H9 (cell line): ENCODE data around the gene MAPK8IP1. TPM values are rescaled to one million over a fixed set of nuclear protein-coding genes. Genes with fewer than 3 reads are reported as not detected.
A peak's percentile ranks its signal among the peaks of the same experiment; 100 is the strongest.

Source experiments
- DNase-seq: peaks from one replicate; pipeline ENCODE4 v3.0.0-alpha.2; 2017
- H2AFZ ChIP-seq: one replicate; pipeline ENCODE4 v1.6.1; 2013; ENCODE audit warnings: mild to moderate bottlenecking, low read length, control low read depth, moderate library complexity
- H2AK5ac ChIP-seq: 2 replicates; pipeline ENCODE4 v1.6.1; 2013; ENCODE audit warnings: low read length, control low read depth, mixed read lengths; ENCODE audit not compliant: insufficient read length
- H2BK120ac ChIP-seq: one replicate; pipeline ENCODE4 v1.6.1; 2013; ENCODE audit warnings: low read depth, mild to moderate bottlenecking, low read length, control low read depth, inconsistent platforms; ENCODE audit not compliant: poor library complexity, severe bottlenecking
- H2BK12ac ChIP-seq: 2 replicates; pipeline ENCODE4 v1.6.1; 2013; ENCODE audit warnings: low read length, control low read depth, mixed read lengths, low read depth; ENCODE audit not compliant: insufficient read length
- H2BK15ac ChIP-seq: 2 replicates; pipeline ENCODE4 v1.6.1; 2013; ENCODE audit warnings: low read depth, low read length, control low read depth
- H2BK20ac ChIP-seq: one replicate; pipeline ENCODE4 v1.6.1; 2013; ENCODE audit warnings: low read depth, mild to moderate bottlenecking, low read length, control low read depth, inconsistent platforms; ENCODE audit not compliant: poor library complexity, severe bottlenecking
- H2BK5ac ChIP-seq: 2 replicates; pipeline ENCODE4 v1.6.1; 2013; ENCODE audit warnings: low read length, control low read depth, mixed read lengths; ENCODE audit not compliant: insufficient read length
- H3K14ac ChIP-seq: 2 replicates; pipeline ENCODE4 v1.6.1; 2013; ENCODE audit warnings: low read length, control low read depth; ENCODE audit not compliant: insufficient read depth
- H3K18ac ChIP-seq: 2 replicates; pipeline ENCODE4 v1.6.1; 2013; ENCODE audit warnings: low read depth, mild to moderate bottlenecking, mixed read lengths, low read length, control low read depth; ENCODE audit not compliant: insufficient read length
- H3K23ac ChIP-seq: 2 replicates; pipeline ENCODE4 v1.6.1; 2013; ENCODE audit warnings: low read length, control low read depth, mixed read lengths, low read depth; ENCODE audit not compliant: insufficient read length
- H3K23me2 ChIP-seq: 2 replicates; pipeline ENCODE4 v1.6.1; 2013; ENCODE audit warnings: low read depth, mild to moderate bottlenecking, mixed read lengths, low read length, control low read depth; ENCODE audit not compliant: insufficient read length, poor library complexity, severe bottlenecking
- H3K27ac ChIP-seq: 2 replicates; pipeline ENCODE4 v1.5.1; 2013; ENCODE audit warnings: low read length, control low read depth, mixed read lengths, low read depth; ENCODE audit not compliant: insufficient read length
- H3K27me3 ChIP-seq: 2 replicates; pipeline ENCODE4 v1.6.1; 2013; ENCODE audit warnings: low read length, control low read depth, inconsistent platforms; ENCODE audit not compliant: insufficient read depth
- H3K4ac ChIP-seq: 2 replicates; pipeline ENCODE4 v1.6.1; 2013; ENCODE audit warnings: low read depth, mild to moderate bottlenecking, control low read depth, inconsistent platforms, low read length, moderate library complexity
- H3K4me1 ChIP-seq: 2 replicates; pipeline ENCODE4 v1.6.1; 2013; ENCODE audit warnings: low read length, control low read depth, inconsistent platforms; ENCODE audit not compliant: insufficient read depth
- H3K4me2 ChIP-seq: 2 replicates; pipeline ENCODE4 v1.6.1; 2013; ENCODE audit warnings: low read length, control low read depth, mixed read lengths; ENCODE audit not compliant: insufficient read length, insufficient read depth
- H3K56ac ChIP-seq: 2 replicates; pipeline ENCODE4 v1.6.1; 2013; ENCODE audit warnings: low read depth, mild to moderate bottlenecking, mixed read lengths, low read length, control low read depth; ENCODE audit not compliant: insufficient read length
- H3K79me1 ChIP-seq: 2 replicates; pipeline ENCODE4 v1.6.1; 2013; ENCODE audit warnings: low read depth, mild to moderate bottlenecking, moderate library complexity, low read length, control low read depth, inconsistent platforms; ENCODE audit not compliant: insufficient read depth, poor library complexity, severe bottlenecking
- H3K79me2 ChIP-seq: 2 replicates; pipeline ENCODE4 v1.6.1; 2013; ENCODE audit warnings: low read length, control low read depth, inconsistent platforms; ENCODE audit not compliant: insufficient read depth
- H3K9ac ChIP-seq: 2 replicates; pipeline ENCODE4 v1.6.1; 2013; ENCODE audit warnings: low read length, control low read depth, mixed read lengths; ENCODE audit not compliant: insufficient read length; ENCODE audit errors: extremely low read depth
- H3K9me3 ChIP-seq: one replicate; pipeline ENCODE4 v1.6.1; 2013; ENCODE audit warnings: low read depth, low read length, inconsistent platforms; ENCODE audit not compliant: control insufficient read depth
- H3T11ph ChIP-seq: one replicate; pipeline ENCODE4 v1.6.1; 2013; ENCODE audit warnings: mild to moderate bottlenecking, low read length, control low read depth, inconsistent platforms
- H4K20me1 ChIP-seq: one replicate; pipeline ENCODE4 v1.6.1; 2013; ENCODE audit not compliant: control insufficient read depth, insufficient read length, insufficient read depth
- H4K5ac ChIP-seq: 2 replicates; pipeline ENCODE4 v1.6.1; 2013; ENCODE audit warnings: low read depth, mild to moderate bottlenecking, mixed read lengths, low read length, control low read depth; ENCODE audit not compliant: insufficient read length
- H4K8ac ChIP-seq: replicated peaks from 2 replicates; pipeline ENCODE4 v1.6.1; 2013; ENCODE audit warnings: low read length, control low read depth, mixed read lengths, low read depth; ENCODE audit not compliant: insufficient read length
- H4K91ac ChIP-seq: 2 replicates; pipeline ENCODE4 v1.6.1; 2013; ENCODE audit warnings: low read depth, mild to moderate bottlenecking, moderate library complexity, mixed read lengths, low read length, control low read depth; ENCODE audit not compliant: insufficient read length
- H3K27ac Mint-ChIP-seq, 3 experiments: 2 replicates in 2 of 3; 3 replicates in 1 of 3; pipeline ENCODE4 v1.8.0; 2020 to 2021; ENCODE audit warnings: mixed read lengths in 3 of 3, mild to moderate bottlenecking in 1 of 3, moderate library complexity in 1 of 3
- H3K27me3 Mint-ChIP-seq: 2 replicates; pipeline ENCODE4 v1.8.0; 2021; ENCODE audit warnings: low read depth, mild to moderate bottlenecking, moderate library complexity, mixed read lengths
- H3K36me3 Mint-ChIP-seq, 3 experiments: 2 replicates in 2 of 3; 3 replicates in 1 of 3; pipeline ENCODE4 v1.8.0; 2020 to 2021; ENCODE audit warnings: low read depth in 3 of 3, mixed read lengths in 3 of 3; ENCODE audit not compliant: insufficient read depth in 1 of 3
- H3K4me1 Mint-ChIP-seq, 2 experiments: 2 replicates each; pipeline ENCODE4 v1.8.0; 2020; ENCODE audit warnings: mixed read lengths in 2 of 2
- H3K4me3 Mint-ChIP-seq, 2 experiments: 2 replicates in 1 of 2; 3 replicates in 1 of 2; pipeline ENCODE4 v1.8.0; 2020 to 2021; ENCODE audit warnings: mild to moderate bottlenecking in 2 of 2, mixed read lengths in 2 of 2, moderate library complexity in 1 of 2
- H3K9me3 Mint-ChIP-seq, 2 experiments: 2 replicates in 1 of 2; 3 replicates in 1 of 2; pipeline ENCODE4 v1.8.0; 2020; ENCODE audit warnings: mild to moderate bottlenecking in 2 of 2, mixed read lengths in 2 of 2, moderate library complexity in 1 of 2
- WGBS: extraction: QIAGEN DNeasy Blood & Tissue Kit; methylation state at CpG from one replicate; pipeline ENCODE4 v1.1.7; 2013; ENCODE audit warnings: missing lambda C conversion rate, low lambda C conversion rate, mixed read lengths; ENCODE audit not compliant: insufficient read length; ENCODE audit errors: extremely low coverage; 5-methylcytosine and 5-hydroxymethylcytosine counted together
- total RNA-seq: library from RNA; stranded (reverse); gene quantifications from 2 replicates; pipeline ENCODE4 v1.2.1, GENCODE V29; 2021
- TF ChIP-seq, protein P1 (sequence below): fragments of 200-600 bp; sonication (generic); conservative IDR thresholded peaks from 3 replicates; pipeline ENCODE4 v1.8.0; 2021; ENCODE audit warnings: antibody characterized with exemption, mild to moderate bottlenecking

The MAPK8IP1 gene
- total RNA-seq, 1 experiment from 2014 or later, result 30.2 TPM

DNA sequence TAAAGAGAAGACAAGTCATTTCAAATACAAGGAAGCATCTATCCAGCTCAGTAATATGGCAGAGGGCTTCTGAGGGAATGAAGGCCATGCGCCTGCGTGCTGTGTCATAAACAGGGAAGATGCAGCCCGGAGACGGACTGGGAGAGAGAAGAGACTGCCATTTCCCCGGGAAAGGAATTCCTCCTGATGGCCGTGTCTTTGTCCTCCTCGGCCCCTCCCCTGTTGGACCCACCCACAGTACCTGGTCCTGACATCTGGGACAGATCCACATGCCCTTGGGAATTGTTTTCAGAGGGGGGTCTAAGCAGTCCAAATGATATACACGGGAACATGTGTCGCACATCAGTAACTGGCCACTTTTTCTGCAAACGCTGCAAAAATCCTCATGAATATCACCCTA lies 52.5 kb downstream of the MAPK8IP1 start:
- H3K79me1 ChIP-seq, result no peaks in the 10 kb centered on the region
- no peaks in the 10 kb centered on the region for H3K23me2 ChIP-seq
- no peaks in the 10 kb centered on the region for H4K20me1 ChIP-seq
- H2BK12ac ChIP-seq, result no peak overlapping the region
- no peak overlapping the region for H3K4me2 ChIP-seq
- no peak overlapping the region for H3K56ac ChIP-seq
- Mint-ChIP-seq H3K27me3 (no peaks in the 10 kb centered on the region), H3K4me3 (no peak overlapping the region), H3K27ac (peak overlapping the region in 2 of 3 experiments; percentile 60 to 77; a peak in 1 of 7 replicates), H3K9me3 (no peaks in the 10 kb centered on the region), H3K4me1 (peaks cover 10 to 20% of the 10 kb centered on the region in 2 experiments), H3K36me3 (peaks cover 0 to 26% (median 25%) of the 10 kb centered on the region in 3 experiments; a peak in 6 of 7 replicates)
- H2BK5ac ChIP-seq, result no peak overlapping the region
- DNase-seq, result peak; percentile 40
- H4K8ac ChIP-seq, result no peak overlapping the region
- no peaks in the 10 kb centered on the region for H3K27me3 ChIP-seq
- no peak overlapping the region for H3K27ac ChIP-seq
- no peak overlapping the region for H3K4ac ChIP-seq
- H2AFZ ChIP-seq, result no peak overlapping the region
- no peak overlapping the region for H3T11ph ChIP-seq
- H3K14ac ChIP-seq, result no peak overlapping the region
- no peak overlapping the region for H2BK15ac ChIP-seq
- H4K91ac ChIP-seq, result no peak overlapping the region
- no peak overlapping the region for H2BK20ac ChIP-seq
- no peak overlapping the region for H3K23ac ChIP-seq
- WGBS, result no CpG with 5 or more reads among the region's 10 CpGs
- H2AK5ac ChIP-seq, result no peak overlapping the region
- TF ChIP-seq, protein P1, sequence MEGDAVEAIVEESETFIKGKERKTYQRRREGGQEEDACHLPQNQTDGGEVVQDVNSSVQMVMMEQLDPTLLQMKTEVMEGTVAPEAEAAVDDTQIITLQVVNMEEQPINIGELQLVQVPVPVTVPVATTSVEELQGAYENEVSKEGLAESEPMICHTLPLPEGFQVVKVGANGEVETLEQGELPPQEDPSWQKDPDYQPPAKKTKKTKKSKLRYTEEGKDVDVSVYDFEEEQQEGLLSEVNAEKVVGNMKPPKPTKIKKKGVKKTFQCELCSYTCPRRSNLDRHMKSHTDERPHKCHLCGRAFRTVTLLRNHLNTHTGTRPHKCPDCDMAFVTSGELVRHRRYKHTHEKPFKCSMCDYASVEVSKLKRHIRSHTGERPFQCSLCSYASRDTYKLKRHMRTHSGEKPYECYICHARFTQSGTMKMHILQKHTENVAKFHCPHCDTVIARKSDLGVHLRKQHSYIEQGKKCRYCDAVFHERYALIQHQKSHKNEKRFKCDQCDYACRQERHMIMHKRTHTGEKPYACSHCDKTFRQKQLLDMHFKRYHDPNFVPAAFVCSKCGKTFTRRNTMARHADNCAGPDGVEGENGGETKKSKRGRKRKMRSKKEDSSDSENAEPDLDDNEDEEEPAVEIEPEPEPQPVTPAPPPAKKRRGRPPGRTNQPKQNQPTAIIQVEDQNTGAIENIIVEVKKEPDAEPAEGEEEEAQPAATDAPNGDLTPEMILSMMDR, result no peak
- H3K9ac ChIP-seq, result no peak overlapping the region
- H3K18ac ChIP-seq, result no peak overlapping the region
- 0 out of 2 replicates have a peak, but pooled peaks cover 2% of the 10 kb centered on the region for H3K4me1 ChIP-seq
- H2BK120ac ChIP-seq, result no peak overlapping the region
- H4K5ac ChIP-seq, result no peak overlapping the region
- no peaks in the 10 kb centered on the region for H3K79me2 ChIP-seq
- H3K9me3 ChIP-seq, result no peaks in the 10 kb centered on the region
